HCT116 (cell line): ENCODE measurements around the gene CDH13.

Experiments used
- CEBPB ChIP-seq: IDR thresholded peaks from 2 replicates; pipeline ENCODE4 v1.6.1; 2012; ENCODE audit warnings: low read depth
- ELF1 ChIP-seq: IDR thresholded peaks from 2 replicates; pipeline ENCODE4 v1.6.1; 2012; ENCODE audit warnings: low read depth, borderline replicate concordance
- EZH2 ChIP-seq: fragments of 200-600 bp; sonication (generic); IDR thresholded peaks from 2 replicates; pipeline ENCODE4 v1.6.1; 2017; ENCODE audit warnings: antibody characterized with exemption, mixed run types
- EZH2phosphoT487 ChIP-seq: fragments of 200-600 bp; IDR thresholded peaks from 2 replicates; pipeline ENCODE4 v1.6.1; 2018; ENCODE audit warnings: antibody characterized with exemption, borderline replicate concordance
- JUND ChIP-seq: IDR thresholded peaks from 2 replicates; pipeline ENCODE4 v1.6.1; 2012
- MAX ChIP-seq: IDR thresholded peaks from 2 replicates; pipeline ENCODE4 v1.6.1; 2012
- POLR2A ChIP-seq: IDR thresholded peaks from 2 replicates; pipeline ENCODE4 v1.7.0; 2011; ENCODE audit warnings: borderline replicate concordance; ENCODE audit not compliant: insufficient read depth, insufficient read length; ENCODE audit errors: extremely low read depth
- POLR2AphosphoS5 ChIP-seq: IDR thresholded peaks from 2 replicates; pipeline ENCODE4 v1.6.1; 2011; ENCODE audit warnings: mild to moderate bottlenecking, low read depth, low read length, moderate library complexity
- RAD21 ChIP-seq: IDR thresholded peaks from 2 replicates; pipeline ENCODE4 v1.6.1; 2012; ENCODE audit warnings: low read depth, mild to moderate bottlenecking
- SIN3A ChIP-seq: IDR thresholded peaks from 2 replicates; pipeline ENCODE4 v1.6.1; 2012; ENCODE audit warnings: low read depth
- YY1 ChIP-seq: IDR thresholded peaks from 2 replicates; pipeline ENCODE4 v1.6.1; 2011; ENCODE audit warnings: low read length, low read depth, moderate library complexity, mild to moderate bottlenecking; ENCODE audit not compliant: insufficient replicate concordance; ENCODE audit errors: extremely low read depth
- ZNF274 ChIP-seq: fragments of 200-500 bp; sonication (Bioruptor generic); IDR thresholded peaks from 2 replicates; pipeline ENCODE4 v1.6.1; 2014; ENCODE audit warnings: mild to moderate bottlenecking, low read depth, low read length, inconsistent platforms
- TF ChIP-seq, protein P1 (sequence below), 3 experiments: fragments of 200-600 bp in 1 of 3; sonication (generic) in 1 of 3; IDR thresholded peaks in 2 of 3; conservative IDR thresholded peaks in 1 of 3; 2 replicates each; pipeline ENCODE4 v1.5.1; 2012 to 2017; ENCODE audit warnings: low read depth in 2 of 3, low read length in 2 of 3, antibody characterized with exemption in 1 of 3, borderline replicate concordance in 1 of 3, control low read depth in 1 of 3, mild to moderate bottlenecking in 1 of 3, mixed read lengths in 1 of 3, mixed run types in 1 of 3, moderate library complexity in 1 of 3; ENCODE audit not compliant: insufficient read depth in 1 of 3
- TF ChIP-seq, protein P2 (sequence below): IDR thresholded peaks from 2 replicates; pipeline ENCODE4 v1.6.1; 2011; ENCODE audit warnings: mild to moderate bottlenecking, low read length, moderate library complexity; ENCODE audit not compliant: insufficient replicate concordance; ENCODE audit errors: extremely low read depth

- TF ChIP-seq EZH2phosphoT487: no peak
- no peak for TF ChIP-seq ELF1
- TF ChIP-seq CEBPB: no peak
- TF ChIP-seq, protein P1, sequence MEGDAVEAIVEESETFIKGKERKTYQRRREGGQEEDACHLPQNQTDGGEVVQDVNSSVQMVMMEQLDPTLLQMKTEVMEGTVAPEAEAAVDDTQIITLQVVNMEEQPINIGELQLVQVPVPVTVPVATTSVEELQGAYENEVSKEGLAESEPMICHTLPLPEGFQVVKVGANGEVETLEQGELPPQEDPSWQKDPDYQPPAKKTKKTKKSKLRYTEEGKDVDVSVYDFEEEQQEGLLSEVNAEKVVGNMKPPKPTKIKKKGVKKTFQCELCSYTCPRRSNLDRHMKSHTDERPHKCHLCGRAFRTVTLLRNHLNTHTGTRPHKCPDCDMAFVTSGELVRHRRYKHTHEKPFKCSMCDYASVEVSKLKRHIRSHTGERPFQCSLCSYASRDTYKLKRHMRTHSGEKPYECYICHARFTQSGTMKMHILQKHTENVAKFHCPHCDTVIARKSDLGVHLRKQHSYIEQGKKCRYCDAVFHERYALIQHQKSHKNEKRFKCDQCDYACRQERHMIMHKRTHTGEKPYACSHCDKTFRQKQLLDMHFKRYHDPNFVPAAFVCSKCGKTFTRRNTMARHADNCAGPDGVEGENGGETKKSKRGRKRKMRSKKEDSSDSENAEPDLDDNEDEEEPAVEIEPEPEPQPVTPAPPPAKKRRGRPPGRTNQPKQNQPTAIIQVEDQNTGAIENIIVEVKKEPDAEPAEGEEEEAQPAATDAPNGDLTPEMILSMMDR (IDR thresholded peaks at IDR 0.05 in 2 of 3, conservative IDR thresholded peaks at IDR 0.05 in 1 of 3; ENCODE audit: borderline replicate concordance in 1 of 3, insufficient read depth in 1 of 3, low read depth in 2 of 3, low read length in 2 of 3): 0 out of 6 replicates have a peak, but pooled peaks of 1 of the 3 experiments have one; percentile 11
- no peak for TF ChIP-seq RAD21
- no peak for TF ChIP-seq POLR2AphosphoS5
- TF ChIP-seq EZH2: no peak
- TF ChIP-seq MAX: no peak
- TF ChIP-seq POLR2A: no peak
- TF ChIP-seq SIN3A: no peak
- TF ChIP-seq YY1: no peak
- TF ChIP-seq ZNF274: no peak
- no peak for TF ChIP-seq JUND
- TF ChIP-seq, protein P2, sequence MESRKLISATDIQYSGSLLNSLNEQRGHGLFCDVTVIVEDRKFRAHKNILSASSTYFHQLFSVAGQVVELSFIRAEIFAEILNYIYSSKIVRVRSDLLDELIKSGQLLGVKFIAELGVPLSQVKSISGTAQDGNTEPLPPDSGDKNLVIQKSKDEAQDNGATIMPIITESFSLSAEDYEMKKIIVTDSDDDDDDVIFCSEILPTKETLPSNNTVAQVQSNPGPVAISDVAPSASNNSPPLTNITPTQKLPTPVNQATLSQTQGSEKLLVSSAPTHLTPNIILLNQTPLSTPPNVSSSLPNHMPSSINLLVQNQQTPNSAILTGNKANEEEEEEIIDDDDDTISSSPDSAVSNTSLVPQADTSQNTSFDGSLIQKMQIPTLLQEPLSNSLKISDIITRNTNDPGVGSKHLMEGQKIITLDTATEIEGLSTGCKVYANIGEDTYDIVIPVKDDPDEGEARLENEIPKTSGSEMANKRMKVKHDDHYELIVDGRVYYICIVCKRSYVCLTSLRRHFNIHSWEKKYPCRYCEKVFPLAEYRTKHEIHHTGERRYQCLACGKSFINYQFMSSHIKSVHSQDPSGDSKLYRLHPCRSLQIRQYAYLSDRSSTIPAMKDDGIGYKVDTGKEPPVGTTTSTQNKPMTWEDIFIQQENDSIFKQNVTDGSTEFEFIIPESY: no peak
These were observed 1166.4 kb downstream of the CDH13 start for GRCh38 chr16:83793179-83793578.
